ENCODE data around the gene FHOD1. TPM values are rescaled to one million over a fixed set of nuclear protein-coding genes. Genes with fewer than 3 reads are reported as not detected.

The FHOD1 gene
- total and polyA plus RNA-seq, 12 donors = 11.6 to 71.1 (median 19.1) TPM

DNA sequence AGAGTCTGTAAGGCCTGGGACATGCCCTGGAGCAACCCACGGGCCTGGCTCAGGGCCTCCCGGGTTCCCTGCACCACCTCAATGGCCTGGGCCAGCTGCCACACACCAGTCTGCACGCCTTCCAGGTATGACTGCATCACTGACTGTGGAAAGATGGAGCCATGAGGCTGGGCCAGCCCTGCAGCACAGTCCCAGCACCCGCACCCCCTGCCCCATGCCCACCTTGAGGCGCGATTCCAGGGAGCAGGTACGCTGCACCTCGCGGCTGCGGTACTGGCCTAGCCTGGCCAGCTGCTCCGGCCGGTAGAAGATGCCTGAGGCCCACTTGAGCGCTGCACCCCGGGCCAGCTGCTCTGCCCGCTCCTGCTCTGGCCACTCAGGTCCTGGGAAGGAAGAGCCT, 58.5 kb downstream of the FHOD1 start:
- no peak overlapping the region for H3K4me3 ChIP-seq
- H3K27ac ChIP-seq = no peak overlapping the region
- no peaks in the 10 kb centered on the region for H3K9me3 ChIP-seq
- H3K36me3 ChIP-seq = peaks cover 0 to 9% (median 1%) of the 10 kb centered on the region in 9 donors
- 94% methylated on average over 15 of the region's 15 CpGs for WGBS, 2 donors
- DNase-seq = no peak
- TF ChIP-seq, protein P1, sequence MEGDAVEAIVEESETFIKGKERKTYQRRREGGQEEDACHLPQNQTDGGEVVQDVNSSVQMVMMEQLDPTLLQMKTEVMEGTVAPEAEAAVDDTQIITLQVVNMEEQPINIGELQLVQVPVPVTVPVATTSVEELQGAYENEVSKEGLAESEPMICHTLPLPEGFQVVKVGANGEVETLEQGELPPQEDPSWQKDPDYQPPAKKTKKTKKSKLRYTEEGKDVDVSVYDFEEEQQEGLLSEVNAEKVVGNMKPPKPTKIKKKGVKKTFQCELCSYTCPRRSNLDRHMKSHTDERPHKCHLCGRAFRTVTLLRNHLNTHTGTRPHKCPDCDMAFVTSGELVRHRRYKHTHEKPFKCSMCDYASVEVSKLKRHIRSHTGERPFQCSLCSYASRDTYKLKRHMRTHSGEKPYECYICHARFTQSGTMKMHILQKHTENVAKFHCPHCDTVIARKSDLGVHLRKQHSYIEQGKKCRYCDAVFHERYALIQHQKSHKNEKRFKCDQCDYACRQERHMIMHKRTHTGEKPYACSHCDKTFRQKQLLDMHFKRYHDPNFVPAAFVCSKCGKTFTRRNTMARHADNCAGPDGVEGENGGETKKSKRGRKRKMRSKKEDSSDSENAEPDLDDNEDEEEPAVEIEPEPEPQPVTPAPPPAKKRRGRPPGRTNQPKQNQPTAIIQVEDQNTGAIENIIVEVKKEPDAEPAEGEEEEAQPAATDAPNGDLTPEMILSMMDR (IDR thresholded peaks at IDR 0.05) = no peak
- no peak for ATAC-seq
- intact Hi-C loops (cut with DNase I) = loop anchor here in 6 of 10 donors (5.0 to 10.0 kb wide), 3 partner anchors 36 to 234 kb away; partner anchors contain the start of gene B3GNT9 (in 1 of the 6)
- H3K27me3 ChIP-seq = peaks cover 0 to 3% (median 0%) of the 10 kb centered on the region in 7 donors
- H3K4me1 ChIP-seq = peaks cover 28 to 55% (median 47%) of the 10 kb centered on the region in 9 donors

DNA sequence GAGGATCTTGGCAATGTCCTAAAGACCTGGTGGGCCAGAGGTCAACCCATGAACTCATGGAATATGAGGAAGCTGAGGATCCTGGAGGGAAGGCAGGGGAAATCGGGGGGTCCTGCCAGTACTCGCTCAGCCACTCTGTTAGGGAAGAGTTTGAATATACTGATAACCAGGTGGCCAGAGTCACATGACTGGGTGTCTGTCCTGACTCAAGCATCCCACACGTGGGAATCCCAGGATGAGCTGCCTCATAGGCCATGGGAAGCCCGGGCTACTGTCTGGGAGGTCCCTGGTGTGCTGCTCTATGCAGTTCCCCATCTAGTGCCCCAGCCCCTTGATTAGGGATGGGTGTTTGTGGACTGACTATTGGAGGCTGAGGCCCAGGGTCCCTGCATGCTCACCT, 59.0 kb downstream of the FHOD1 start:
- intact Hi-C loops (cut with DNase I) = loop anchor here in 6 of 10 donors (5.0 to 10.0 kb wide), 3 partner anchors 36 to 234 kb away; partner anchors contain the start of gene B3GNT9 (in 1 of the 6)
- H3K4me1 ChIP-seq = peaks cover 26 to 51% (median 43%) of the 10 kb centered on the region in 9 donors
- WGBS, 2 donors = 71 to 88% methylated on average over 4 of the region's 4 CpGs

DNA sequence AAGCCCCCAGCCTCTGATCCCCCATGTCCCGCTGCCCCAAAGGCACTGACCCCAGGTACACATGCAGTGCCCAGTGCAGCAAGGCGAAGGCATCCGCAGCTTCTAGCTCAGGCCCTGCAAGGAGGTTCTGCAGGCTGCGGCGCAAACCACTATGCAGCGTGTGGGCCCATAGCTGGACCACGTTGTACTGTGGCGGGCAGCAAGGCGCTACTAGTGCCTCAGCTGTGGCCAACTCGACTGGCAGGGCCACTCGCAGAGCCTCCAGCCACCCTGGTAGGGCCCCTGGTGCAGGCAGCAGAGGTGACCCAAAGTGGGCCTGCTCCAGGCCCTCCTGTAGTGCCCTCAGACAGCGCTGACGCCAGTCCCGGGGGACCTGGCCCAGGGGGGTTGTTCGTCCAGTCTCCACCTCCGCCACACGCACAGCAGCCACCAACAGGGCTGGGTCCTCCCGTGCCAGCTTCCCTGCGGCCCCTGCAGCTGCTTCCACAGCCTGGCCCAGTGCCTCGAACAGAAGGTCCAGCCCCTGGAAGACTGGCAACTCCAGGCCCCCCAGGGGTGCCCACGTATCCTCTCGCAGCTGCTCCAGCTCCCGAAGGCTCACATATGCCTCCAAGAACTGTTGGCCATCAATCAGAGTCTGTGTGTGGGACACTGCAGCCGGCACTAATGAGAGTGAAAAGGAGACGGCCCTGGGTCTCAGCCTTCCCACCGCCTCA, 59.9 kb downstream of the FHOD1 start:
- ATAC-seq (no peak), DNase-seq (no peak)
- intact Hi-C loops (cut with DNase I) = loop anchor here in 6 of 10 donors (5.0 to 10.0 kb wide), 3 partner anchors 35 to 233 kb away; partner anchors contain the start of gene B3GNT9 (in 1 of the 6)
- Histone ChIP-seq H3K9me3 (no peaks in the 10 kb centered on the region), H3K4me3 (no peak overlapping the region), H3K36me3 (no peaks in the 10 kb centered on the region), H3K27me3 (peaks cover 0 to 3% (median 0%) of the 10 kb centered on the region in 7 donors), H3K4me1 (peaks cover 18 to 52% (median 43%) of the 10 kb centered on the region in 9 donors), H3K27ac (no peak overlapping the region)
- WGBS, 2 donors = 87 to 90% methylated on average over 26 of the region's 26 CpGs
- TF ChIP-seq, protein P1 (IDR thresholded peaks at IDR 0.05) = no peak

More for the DNA sequence above, 59.0 kb downstream of the FHOD1 start:
- Histone ChIP-seq H3K27me3 (peaks cover 0 to 3% (median 0%) of the 10 kb centered on the region in 7 donors), H3K27ac (no peak overlapping the region), H3K9me3 (no peaks in the 10 kb centered on the region), H3K36me3 (peaks cover 0 to 4% (median 0%) of the 10 kb centered on the region in 9 donors), H3K4me3 (no peak overlapping the region)
- DNase-seq (no peak), ATAC-seq (no peak)
- TF ChIP-seq, protein P1 (IDR thresholded peaks at IDR 0.05) = no peak

DNA sequence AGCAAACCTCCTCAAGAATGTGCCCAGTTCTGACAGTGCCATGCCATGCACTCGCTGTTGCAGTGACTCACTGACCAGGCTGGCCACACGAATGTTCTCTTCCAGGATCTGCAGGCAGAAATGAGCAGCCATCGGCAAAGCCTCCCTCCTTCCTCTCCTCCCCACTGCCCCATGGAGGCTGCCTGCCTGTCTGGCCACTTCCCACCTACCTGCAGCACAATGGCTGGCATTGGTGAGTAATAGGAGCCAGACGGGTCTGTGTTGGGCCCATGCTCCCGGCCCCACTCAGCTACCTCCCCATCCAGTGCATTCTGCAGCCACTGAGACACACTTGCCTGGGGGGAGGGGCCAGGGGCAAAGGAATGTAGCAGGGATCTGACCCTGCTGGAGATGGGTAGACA, 60.7 kb downstream of the FHOD1 start:
- Histone ChIP-seq H3K27me3 (peaks cover 0 to 3% (median 0%) of the 10 kb centered on the region in 7 donors), H3K4me1 (peaks cover 17 to 52% (median 41%) of the 10 kb centered on the region in 9 donors), H3K27ac (no peak overlapping the region), H3K36me3 (no peaks in the 10 kb centered on the region), H3K4me3 (no peak overlapping the region), H3K9me3 (no peaks in the 10 kb centered on the region)
- WGBS, 2 donors = 45 to 57% methylated on average over 5 of the region's 5 CpGs
- TF ChIP-seq, protein P1 (IDR thresholded peaks at IDR 0.05) = no peak
- DNase-seq (no peak), ATAC-seq (no peak)
- intact Hi-C loops (cut with DNase I) = loop anchor here in 6 of 10 donors (5.0 to 10.0 kb wide), 3 partner anchors 34 to 232 kb away; partner anchors contain the start of gene B3GNT9 (in 1 of the 6)
